Sigmoid colon (tissue), 7 donors: Measurements from ENCODE around the gene NOPCHAP1. TPM values are rescaled to one million over a fixed set of nuclear protein-coding genes. Genes with fewer than 3 reads are reported as not detected.
"Not testable (repeated sequence)": the region's sequence is repeated elsewhere in the genome, so short reads cannot be mapped to it uniquely, and the experiment has no call there.

Source experiments
- DNase-seq: peaks from one replicate; pipeline ENCODE4 v3.0.0-alpha.2; 2019
- H3K27ac ChIP-seq, 4 donors: fragments of 200-600 bp; sonication (generic); one replicate each; pipeline ENCODE4 v1.5.1; 2016 to 2019; ENCODE audit warnings: mild to moderate bottlenecking in 1 of 4
- H3K27me3 ChIP-seq, 3 donors: fragments of 200-600 bp; sonication (generic); one replicate each; pipeline ENCODE4 v1.5.1; 2019; ENCODE audit warnings: mild to moderate bottlenecking in 1 of 3
- H3K36me3 ChIP-seq, 4 donors: fragments of 200-600 bp; sonication (generic); one replicate each; pipeline ENCODE4 v1.5.1; 2016 to 2019
- H3K4me1 ChIP-seq, 4 donors: fragments of 200-600 bp; sonication (generic); one replicate each; pipeline ENCODE4 v1.5.1; 2017 to 2019
- H3K4me3 ChIP-seq, 4 donors: fragments of 200-600 bp; sonication (generic); one replicate each; pipeline ENCODE4 v1.5.1; 2017 to 2019; ENCODE audit warnings: mild to moderate bottlenecking in 2 of 4, moderate library complexity in 1 of 4
- H3K9me3 ChIP-seq, 4 donors: fragments of 200-600 bp in 3 of 4; sonication (generic) in 3 of 4; one replicate each; pipeline versions ENCODE4 v1.5.1 to v1.6.1; 2013 to 2019
- EP300 ChIP-seq, 4 donors: sonication (generic); formaldehyde crosslinking; IDR thresholded peaks; one replicate each; pipeline ENCODE4 v1.6.1; 2017; ENCODE audit warnings: antibody characterized with exemption in 4 of 4
- POLR2A ChIP-seq, 2 donors: fragments of 450-650 bp; IDR thresholded peaks; one replicate each; pipeline ENCODE4 v1.6.1; 2016; ENCODE audit warnings: antibody characterized with exemption in 2 of 2, mild to moderate bottlenecking in 2 of 2, moderate library complexity in 2 of 2
- POLR2AphosphoS5 ChIP-seq, 4 donors: sonication (generic); formaldehyde crosslinking; IDR thresholded peaks; one replicate each; pipeline ENCODE4 v1.6.1; 2017; ENCODE audit warnings: antibody characterized with exemption in 4 of 4
- WGBS, 2 donors: extraction: QIAGEN DNeasy Blood & Tissue Kit; methylation state at CpG; one replicate each; pipeline ENCODE4 v1.1.7; 2013; 5-methylcytosine and 5-hydroxymethylcytosine counted together
- intact Hi-C: fragments of 100-400 bp; cut with DNase I; formaldehyde crosslinking; loops from one replicate; pipeline ENCODE4 v1.15.1; 2023
- polyA plus RNA-seq, 3 donors: library from polyadenylated mRNA; stranded (reverse); fragments of 200-250 nt; gene quantifications; one replicate each; pipeline ENCODE4 v1.2.3, GENCODE V29; 2013
- total RNA-seq, 4 donors: library from RNA; depleted of rRNA; stranded (reverse); fragments of >200 nt; gene quantifications; one replicate each; pipeline ENCODE4 v1.1.0, GENCODE V29; 2016
- TF ChIP-seq, protein P1 (sequence below), 4 experiments: fragments of 450-650 bp in 3 of 4; fragments of 200-600 bp in 1 of 4; IDR thresholded peaks; one replicate each; pipeline ENCODE4 v1.5.1; 2016 to 2019; ENCODE audit warnings: antibody characterized with exemption in 4 of 4, mild to moderate bottlenecking in 3 of 4, moderate library complexity in 2 of 4
- donor health status: healthy with polysubstance abuse.
- donor health status: Bipolar disorder and iron deficiency.
- donor health status: healthy.

The NOPCHAP1 gene, protein sequence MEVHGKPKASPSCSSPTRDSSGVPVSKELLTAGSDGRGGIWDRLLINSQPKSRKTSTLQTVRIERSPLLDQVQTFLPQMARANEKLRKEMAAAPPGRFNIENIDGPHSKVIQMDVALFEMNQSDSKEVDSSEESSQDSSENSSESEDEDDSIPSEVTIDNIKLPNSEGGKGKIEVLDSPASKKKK
- total RNA-seq (1 to 10 TPM; 3.9 to 6.6 (median 6.1) TPM), polyA plus RNA-seq (1 to 10 TPM; 7.2 to 9.1 (median 8.8) TPM)

DNA sequence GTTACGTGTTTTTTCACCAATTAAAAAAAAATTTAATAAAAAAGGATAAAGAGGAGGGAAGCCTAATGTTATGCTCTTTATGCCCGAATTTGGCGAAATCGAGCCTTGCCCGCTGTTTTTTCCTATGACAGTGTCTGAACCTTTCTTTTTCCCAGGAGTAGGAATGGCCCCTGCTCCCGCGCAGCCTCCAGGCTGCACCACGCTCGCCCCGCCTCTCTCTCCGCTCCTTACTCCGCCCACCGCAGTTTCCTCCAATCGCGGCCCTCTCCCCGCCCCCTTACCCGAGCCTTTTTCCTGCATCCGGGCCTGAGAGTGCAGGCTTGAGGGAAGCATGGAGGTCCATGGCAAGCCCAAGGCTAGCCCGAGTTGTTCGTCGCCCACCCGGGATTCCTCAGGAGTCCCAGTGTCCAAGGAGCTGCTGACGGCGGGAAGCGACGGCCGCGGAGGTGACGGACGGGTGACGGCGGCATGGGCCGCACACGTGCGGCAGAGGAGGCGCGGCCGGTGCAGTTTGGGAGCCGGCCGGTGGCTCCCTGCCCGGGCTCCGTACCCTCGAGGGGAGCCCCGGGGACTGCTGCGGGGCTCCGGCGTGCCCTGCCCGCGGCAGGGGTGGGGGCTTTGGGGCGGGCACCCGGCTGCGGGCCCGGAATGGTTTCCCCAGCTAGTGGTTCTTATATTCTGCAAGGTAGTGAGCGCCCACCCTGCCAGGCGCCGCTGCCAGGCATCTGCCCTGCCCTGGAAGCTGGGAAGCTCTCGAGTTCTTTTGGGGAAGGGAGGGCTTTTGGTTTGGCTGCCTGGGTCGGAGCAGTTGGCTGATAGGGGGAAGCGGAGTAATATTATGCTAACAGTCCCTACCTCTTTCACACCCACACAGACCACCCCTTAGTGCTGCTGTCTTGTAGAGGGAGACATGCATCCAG is at the start of gene NOPCHAP1:
TSS of gene NOPCHAP1 (plus strand) at position 295 of the 920 bp plus-strand sequence. CDS start at position 332, 37 bp downstream.
- Histone ChIP-seq H3K4me1 (peaks cover 0 to 23% (median 14%) of the 10 kb centered on the region in 4 donors), H3K27me3 (no peaks in the 10 kb centered on the region), H3K9me3 (no peaks in the 10 kb centered on the region), H3K27ac (peak within 1 kb of the TSS; percentile 73 to 78 (median 76)), H3K4me3 (peak within 1 kb of the TSS; percentile 61 to 89 (median 76)), H3K36me3 (peaks cover 0 to 21% (median 2%) of the 10 kb centered on the region in 4 donors)
- TF ChIP-seq, protein P1, sequence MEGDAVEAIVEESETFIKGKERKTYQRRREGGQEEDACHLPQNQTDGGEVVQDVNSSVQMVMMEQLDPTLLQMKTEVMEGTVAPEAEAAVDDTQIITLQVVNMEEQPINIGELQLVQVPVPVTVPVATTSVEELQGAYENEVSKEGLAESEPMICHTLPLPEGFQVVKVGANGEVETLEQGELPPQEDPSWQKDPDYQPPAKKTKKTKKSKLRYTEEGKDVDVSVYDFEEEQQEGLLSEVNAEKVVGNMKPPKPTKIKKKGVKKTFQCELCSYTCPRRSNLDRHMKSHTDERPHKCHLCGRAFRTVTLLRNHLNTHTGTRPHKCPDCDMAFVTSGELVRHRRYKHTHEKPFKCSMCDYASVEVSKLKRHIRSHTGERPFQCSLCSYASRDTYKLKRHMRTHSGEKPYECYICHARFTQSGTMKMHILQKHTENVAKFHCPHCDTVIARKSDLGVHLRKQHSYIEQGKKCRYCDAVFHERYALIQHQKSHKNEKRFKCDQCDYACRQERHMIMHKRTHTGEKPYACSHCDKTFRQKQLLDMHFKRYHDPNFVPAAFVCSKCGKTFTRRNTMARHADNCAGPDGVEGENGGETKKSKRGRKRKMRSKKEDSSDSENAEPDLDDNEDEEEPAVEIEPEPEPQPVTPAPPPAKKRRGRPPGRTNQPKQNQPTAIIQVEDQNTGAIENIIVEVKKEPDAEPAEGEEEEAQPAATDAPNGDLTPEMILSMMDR (IDR thresholded peaks at IDR 0.05) = no peak
- TF ChIP-seq EP300 (IDR thresholded peaks at IDR 0.05) (no peak), POLR2AphosphoS5 (IDR thresholded peaks at IDR 0.05) (peak; percentile 66 to 88 (median 69)), POLR2A (IDR thresholded peaks at IDR 0.05) (peak; percentile 26 to 54)
- DNase-seq = peak; percentile 95
- WGBS, 2 donors = 0 to 1% methylated on average over 59 of the region's 59 CpGs
- intact Hi-C loops = loop anchor here (5.0 kb wide), 1 partner anchor 41 kb away; no protein-coding TSS in a partner anchor

DNA sequence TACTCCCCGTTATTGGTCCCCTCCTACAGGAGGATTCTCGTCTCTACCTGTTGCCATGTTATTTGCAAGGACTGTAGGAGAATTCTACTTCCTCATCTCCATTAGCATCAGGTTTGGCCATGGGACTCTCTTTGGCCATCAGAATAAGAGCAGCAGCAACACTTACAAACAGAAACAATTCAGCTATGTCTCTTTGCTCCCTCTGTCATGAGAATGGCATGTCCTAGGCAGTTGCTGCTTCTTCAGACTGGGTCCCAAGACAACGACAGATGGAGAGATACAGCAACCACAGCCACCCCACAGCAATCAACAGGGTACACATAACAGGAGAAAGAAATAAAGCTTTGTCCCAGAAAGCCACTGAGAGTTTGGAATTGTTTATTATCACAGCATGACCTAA is 47.7 kb upstream of the NOPCHAP1 start:
- 52 to 53% methylated on average over 3 of the region's 3 CpGs for WGBS, 2 donors
- H3K4me1 ChIP-seq = no peaks in the 10 kb centered on the region
- no peaks in the 10 kb centered on the region for H3K9me3 ChIP-seq
- no peaks in the 10 kb centered on the region for H3K36me3 ChIP-seq
- intact Hi-C loops = no loop called here
- no peaks in the 10 kb centered on the region for H3K27me3 ChIP-seq
- no peak overlapping the region for H3K27ac ChIP-seq
- no peak for TF ChIP-seq POLR2AphosphoS5 (IDR thresholded peaks at IDR 0.05)
- TF ChIP-seq, protein P1 (IDR thresholded peaks at IDR 0.05) = no peak
- TF ChIP-seq EP300 (IDR thresholded peaks at IDR 0.05) = no peak
- TF ChIP-seq POLR2A (IDR thresholded peaks at IDR 0.05) = no peak
- no peak overlapping the region for H3K4me3 ChIP-seq
- no peak for DNase-seq

DNA sequence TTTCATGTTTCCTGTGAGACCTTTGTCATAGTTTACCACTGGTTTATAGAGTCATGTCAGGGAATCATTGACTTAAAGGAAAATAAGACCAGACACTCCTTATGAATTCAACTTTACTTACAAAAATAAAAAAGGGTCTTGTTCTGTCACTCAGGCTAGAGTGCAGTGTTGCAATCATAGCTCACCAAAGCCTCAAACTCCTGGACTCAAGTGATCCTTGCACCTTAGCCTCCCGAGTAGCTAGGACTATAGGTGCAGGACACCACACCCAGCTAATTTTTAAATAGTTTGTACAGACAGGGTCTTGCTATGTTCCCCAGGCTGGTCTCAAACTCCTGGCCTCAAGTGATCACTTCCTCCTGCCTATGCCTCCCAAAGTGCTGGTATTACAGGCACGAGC is 47.0 kb upstream of the NOPCHAP1 start:
- no peak for TF ChIP-seq POLR2AphosphoS5 (IDR thresholded peaks at IDR 0.05)
- no peak for TF ChIP-seq EP300 (IDR thresholded peaks at IDR 0.05)
- Histone ChIP-seq H3K4me3 (no peak overlapping the region), H3K9me3 (no peaks in the 10 kb centered on the region), H3K27ac (no peak overlapping the region), H3K4me1 (no peaks in the 10 kb centered on the region), H3K36me3 (no peaks in the 10 kb centered on the region), H3K27me3 (no peaks in the 10 kb centered on the region)
- 29 to 69% methylated on average over 2 of the region's 2 CpGs for WGBS, 2 donors
- DNase-seq = no peak
- intact Hi-C loops = no loop called here

DNA sequence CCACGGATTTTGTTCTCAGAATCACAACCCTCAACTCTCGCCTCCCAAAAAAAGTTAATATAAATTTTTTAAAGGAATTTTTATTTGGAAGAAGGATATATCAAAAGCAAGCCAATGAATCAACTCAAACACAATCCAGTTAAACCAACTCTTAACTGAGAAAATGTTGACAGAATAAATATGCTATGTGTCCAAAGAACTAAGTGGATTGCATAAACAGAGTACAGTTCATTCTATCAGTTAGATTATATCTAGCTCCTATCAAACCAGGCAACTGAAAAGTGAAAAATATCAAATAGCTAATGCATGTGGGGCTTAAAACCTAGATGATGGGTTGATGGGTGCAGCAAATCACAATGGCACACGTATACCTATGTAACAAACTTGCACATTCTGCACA is 44.7 kb upstream of the NOPCHAP1 start:
- H3K4me3 ChIP-seq = no peak overlapping the region
- no peak overlapping the region for H3K27ac ChIP-seq
- intact Hi-C loops = no loop called here
- TF ChIP-seq POLR2A (IDR thresholded peaks at IDR 0.05) = no peak
- TF ChIP-seq POLR2AphosphoS5 (IDR thresholded peaks at IDR 0.05) = no peak
- no peak for TF ChIP-seq EP300 (IDR thresholded peaks at IDR 0.05)
- TF ChIP-seq, protein P1 (IDR thresholded peaks at IDR 0.05) = no peak
- no peaks in the 10 kb centered on the region for H3K4me1 ChIP-seq
- no peaks in the 10 kb centered on the region for H3K9me3 ChIP-seq
- DNase-seq = no peak
- 86 to 89% methylated on average over 3 of the region's 3 CpGs for WGBS, 2 donors
- H3K36me3 ChIP-seq = no peaks in the 10 kb centered on the region
- no peaks in the 10 kb centered on the region for H3K27me3 ChIP-seq

DNA sequence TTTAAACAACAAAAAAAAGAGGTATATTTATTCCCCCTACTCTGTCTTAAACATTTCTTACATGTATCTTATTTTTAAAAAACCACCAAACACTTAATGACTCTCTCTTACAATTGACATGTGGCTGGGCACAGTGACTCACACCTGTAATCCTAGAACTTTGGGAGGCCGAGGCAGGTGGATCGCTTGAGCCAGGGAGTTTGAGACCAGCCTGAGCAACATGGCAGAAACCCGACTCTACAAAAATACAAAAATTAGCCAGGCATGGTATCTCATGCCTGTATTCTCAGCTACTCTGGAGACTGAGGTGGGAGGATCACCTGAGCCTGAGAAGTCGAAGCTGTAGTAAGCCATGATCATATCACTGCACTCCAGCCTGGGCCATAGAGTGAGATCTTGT is 44.0 kb upstream of the NOPCHAP1 start:
- Histone ChIP-seq H3K4me1 (no peaks in the 10 kb centered on the region), H3K36me3 (no peaks in the 10 kb centered on the region), H3K4me3 (no peak overlapping the region), H3K9me3 (no peaks in the 10 kb centered on the region), H3K27ac (no peak overlapping the region), H3K27me3 (no peaks in the 10 kb centered on the region)
- intact Hi-C loops = no loop called here
- WGBS, 2 donors = 96% methylated on average over 4 of the region's 4 CpGs
- DNase-seq = no peak
- TF ChIP-seq POLR2AphosphoS5 (IDR thresholded peaks at IDR 0.05) (no peak), EP300 (IDR thresholded peaks at IDR 0.05) (no peak), POLR2A (IDR thresholded peaks at IDR 0.05) (no peak)
- TF ChIP-seq, protein P1 (IDR thresholded peaks at IDR 0.05) = no peak

DNA sequence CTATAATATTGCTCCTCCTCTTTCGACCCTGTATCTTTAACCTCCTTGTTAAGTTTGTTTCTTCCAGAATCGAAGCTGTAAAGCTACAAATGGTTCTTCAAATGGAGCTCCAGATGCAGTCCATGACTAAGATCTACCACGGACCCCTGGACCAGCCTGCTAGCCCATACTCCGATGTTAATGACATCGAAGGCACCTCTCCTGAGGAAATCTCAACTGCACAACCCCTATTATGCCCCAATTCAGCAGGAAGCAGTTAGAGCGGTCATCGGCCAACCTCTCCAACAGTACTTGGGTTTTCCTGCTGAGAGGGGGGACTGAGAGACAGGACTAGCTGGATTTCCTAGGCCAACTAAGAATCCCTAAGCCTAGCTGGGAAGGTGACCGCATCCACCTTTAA is 42.7 kb upstream of the NOPCHAP1 start:
- intact Hi-C loops, H3K36me3 ChIP-seq, H3K9me3 ChIP-seq, H3K27me3 ChIP-seq, H3K4me1 ChIP-seq, DNase-seq, H3K27ac ChIP-seq, H3K4me3 ChIP-seq: not testable (repeated sequence)
- WGBS, 2 donors = 96 to 97% methylated on average over 8 of the region's 8 CpGs
